Thyroid gland (tissue), 4 donors: ENCODE measurements around the gene GLTP. TPM values are rescaled to one million over a fixed set of nuclear protein-coding genes. Genes with fewer than 3 reads are reported as not detected.

Source experiments
- DNase-seq, 2 donors: peaks; one replicate each; pipeline ENCODE4 v3.0.0-alpha.2; 2019
- H3K27ac ChIP-seq, 3 donors: fragments of 200-600 bp; sonication (generic); 1 replicate in 2 of 3; 2 replicates in 1 of 3; pipeline ENCODE4 v1.5.1; 2016 to 2019; ENCODE audit warnings: mild to moderate bottlenecking in 1 of 3, moderate library complexity in 1 of 3
- H3K27me3 ChIP-seq: fragments of 200-600 bp; sonication (generic); one replicate; pipeline ENCODE4 v1.5.1; 2019
- H3K36me3 ChIP-seq, 2 donors: fragments of 200-600 bp; sonication (generic); one replicate each; pipeline ENCODE4 v1.5.1; 2016 to 2019
- H3K4me1 ChIP-seq, 2 donors: fragments of 200-600 bp; sonication (generic); one replicate each; pipeline ENCODE4 v1.5.1; 2017 to 2019
- H3K4me3 ChIP-seq, 3 donors: fragments of 200-600 bp; sonication (generic); replicated peaks in 1 of 3; 1 replicate in 2 of 3; 2 replicates in 1 of 3; pipeline ENCODE4 v1.5.1; 2016; ENCODE audit warnings: mild to moderate bottlenecking in 1 of 3
- H3K9me3 ChIP-seq: fragments of 200-600 bp; sonication (generic); one replicate; pipeline ENCODE4 v1.5.1; 2017
- POLR2A ChIP-seq, 2 donors: fragments of 450-650 bp; IDR thresholded peaks; one replicate each; pipeline ENCODE4 v1.6.1; 2017; ENCODE audit warnings: antibody characterized with exemption in 2 of 2, mild to moderate bottlenecking in 2 of 2, moderate library complexity in 1 of 2
- WGBS, 2 donors: methylation state at CpG; one replicate each; pipeline ENCODE4 v1.1.5; 2017; 5-methylcytosine and 5-hydroxymethylcytosine counted together
- intact Hi-C: fragments of 100-400 bp; cut with DNase I; formaldehyde crosslinking; loops from one replicate; pipeline ENCODE4 v1.15.1; 2023
- total RNA-seq, 4 donors: library from RNA; depleted of rRNA; stranded (reverse); fragments of >200 nt; gene quantifications; one replicate each; pipeline ENCODE4 v1.2.3, GENCODE V29; 2016
- TF ChIP-seq, protein P1 (sequence below), 6 experiments: fragments of 200-600 bp in 3 of 6; fragments of 450-650 bp in 3 of 6; sonication (generic) in 3 of 6; IDR thresholded peaks; one replicate each; pipeline ENCODE4 v1.5.1; 2016 to 2019; ENCODE audit warnings: antibody characterized with exemption in 6 of 6, mild to moderate bottlenecking in 2 of 6, inconsistent platforms in 1 of 6, moderate library complexity in 1 of 6

Gene GLTP
- total RNA-seq, 4 donors from 2014 or later = 49.9 to 72.0 (median 60.2) TPM

DNA sequence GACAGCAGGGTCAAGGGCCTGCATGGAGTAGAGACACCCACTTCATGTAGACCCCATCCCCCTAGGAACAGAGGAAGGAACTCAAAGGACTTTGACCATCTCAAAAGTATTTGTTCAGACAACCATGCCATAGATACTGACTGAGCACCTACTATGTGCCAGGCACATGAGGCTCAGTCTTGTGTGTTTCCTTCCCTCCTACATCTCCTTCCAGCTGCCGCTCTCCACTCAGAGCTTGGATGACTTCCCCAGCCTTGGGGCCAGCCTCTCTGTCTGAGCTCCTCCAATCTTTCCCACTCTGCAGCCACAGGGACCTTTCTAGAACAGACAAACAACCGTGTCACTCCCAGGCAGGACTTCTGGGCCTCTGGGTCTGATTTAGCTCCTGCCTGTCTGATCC, 49.6 kb downstream of the GLTP start:
- Histone ChIP-seq H3K9me3 (no peaks in the 10 kb centered on the region), H3K27ac (no peak overlapping the region), H3K36me3 (no peaks in the 10 kb centered on the region), H3K4me3 (no peak overlapping the region), H3K4me1 (peaks cover 7 to 8% of the 10 kb centered on the region in 2 donors), H3K27me3 (no peaks in the 10 kb centered on the region)
- no peak for TF ChIP-seq POLR2A (IDR thresholded peaks at IDR 0.05)
- TF ChIP-seq, protein P1, sequence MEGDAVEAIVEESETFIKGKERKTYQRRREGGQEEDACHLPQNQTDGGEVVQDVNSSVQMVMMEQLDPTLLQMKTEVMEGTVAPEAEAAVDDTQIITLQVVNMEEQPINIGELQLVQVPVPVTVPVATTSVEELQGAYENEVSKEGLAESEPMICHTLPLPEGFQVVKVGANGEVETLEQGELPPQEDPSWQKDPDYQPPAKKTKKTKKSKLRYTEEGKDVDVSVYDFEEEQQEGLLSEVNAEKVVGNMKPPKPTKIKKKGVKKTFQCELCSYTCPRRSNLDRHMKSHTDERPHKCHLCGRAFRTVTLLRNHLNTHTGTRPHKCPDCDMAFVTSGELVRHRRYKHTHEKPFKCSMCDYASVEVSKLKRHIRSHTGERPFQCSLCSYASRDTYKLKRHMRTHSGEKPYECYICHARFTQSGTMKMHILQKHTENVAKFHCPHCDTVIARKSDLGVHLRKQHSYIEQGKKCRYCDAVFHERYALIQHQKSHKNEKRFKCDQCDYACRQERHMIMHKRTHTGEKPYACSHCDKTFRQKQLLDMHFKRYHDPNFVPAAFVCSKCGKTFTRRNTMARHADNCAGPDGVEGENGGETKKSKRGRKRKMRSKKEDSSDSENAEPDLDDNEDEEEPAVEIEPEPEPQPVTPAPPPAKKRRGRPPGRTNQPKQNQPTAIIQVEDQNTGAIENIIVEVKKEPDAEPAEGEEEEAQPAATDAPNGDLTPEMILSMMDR (IDR thresholded peaks at IDR 0.05) = no peak
- 55 to 71% methylated on average over 2 of the region's 2 CpGs for WGBS, 2 donors
- intact Hi-C loops = no loop called here
- no peak for DNase-seq

DNA sequence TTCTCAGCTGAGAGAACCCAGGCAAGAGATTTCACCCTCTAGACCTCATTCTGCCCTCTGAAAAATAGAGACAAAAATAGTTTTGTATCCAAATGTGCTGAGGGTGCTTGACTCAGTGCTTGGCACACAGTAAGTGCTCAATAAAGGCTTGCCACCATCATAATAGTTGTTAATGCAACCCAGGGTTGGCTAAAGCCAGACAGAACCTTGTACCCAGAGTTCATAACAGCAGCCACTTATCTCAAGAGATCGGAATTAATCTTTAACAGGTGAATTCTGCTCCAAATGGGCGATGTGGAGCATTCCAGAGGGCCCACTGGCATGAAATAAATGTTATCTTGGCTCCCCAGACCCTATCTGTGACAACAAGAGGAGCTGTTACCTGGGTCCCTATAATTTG, 50.1 kb downstream of the GLTP start:
- no peak overlapping the region for H3K4me3 ChIP-seq
- H3K4me1 ChIP-seq = peaks cover 7 to 8% of the 10 kb centered on the region in 2 donors
- H3K36me3 ChIP-seq = no peaks in the 10 kb centered on the region
- no peaks in the 10 kb centered on the region for H3K9me3 ChIP-seq
- TF ChIP-seq POLR2A (IDR thresholded peaks at IDR 0.05) = no peak
- TF ChIP-seq, protein P1 (IDR thresholded peaks at IDR 0.05) = no peak
- 94 to 100% methylated on average over 2 of the region's 2 CpGs for WGBS, 2 donors
- no peak for DNase-seq
- intact Hi-C loops = no loop called here
- H3K27me3 ChIP-seq = no peaks in the 10 kb centered on the region
- H3K27ac ChIP-seq = no peak overlapping the region

DNA sequence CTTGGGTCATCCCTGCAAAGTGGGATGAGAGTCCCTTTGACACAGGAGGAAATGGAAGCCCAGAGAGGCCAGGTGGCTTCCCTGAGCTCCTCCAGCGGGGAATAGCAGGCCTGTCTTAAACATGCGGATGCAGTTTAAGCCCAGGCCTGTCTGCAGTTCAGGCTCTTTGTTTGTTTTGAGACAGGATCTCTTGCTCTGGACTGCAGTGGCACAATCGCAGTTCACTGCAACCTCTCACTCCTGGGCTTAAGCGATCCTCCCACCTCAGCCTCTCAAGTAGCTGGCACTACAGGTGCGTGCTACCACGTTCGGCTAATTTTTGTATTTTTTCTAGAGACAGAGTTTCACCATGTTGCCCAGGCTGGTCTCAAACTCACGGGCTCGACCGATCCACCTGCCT, 50.7 kb downstream of the GLTP start:
- Histone ChIP-seq H3K27me3 (no peaks in the 10 kb centered on the region), H3K27ac (no peak overlapping the region), H3K4me1 (peaks cover 7 to 8% of the 10 kb centered on the region in 2 donors), H3K36me3 (no peaks in the 10 kb centered on the region), H3K4me3 (no peak overlapping the region), H3K9me3 (no peaks in the 10 kb centered on the region)
- intact Hi-C loops = no loop called here
- TF ChIP-seq, protein P1 (IDR thresholded peaks at IDR 0.05) = no peak
- no peak for TF ChIP-seq POLR2A (IDR thresholded peaks at IDR 0.05)
- DNase-seq = no peak
- 85 to 89% methylated on average over 10 of the region's 10 CpGs for WGBS, 2 donors

DNA sequence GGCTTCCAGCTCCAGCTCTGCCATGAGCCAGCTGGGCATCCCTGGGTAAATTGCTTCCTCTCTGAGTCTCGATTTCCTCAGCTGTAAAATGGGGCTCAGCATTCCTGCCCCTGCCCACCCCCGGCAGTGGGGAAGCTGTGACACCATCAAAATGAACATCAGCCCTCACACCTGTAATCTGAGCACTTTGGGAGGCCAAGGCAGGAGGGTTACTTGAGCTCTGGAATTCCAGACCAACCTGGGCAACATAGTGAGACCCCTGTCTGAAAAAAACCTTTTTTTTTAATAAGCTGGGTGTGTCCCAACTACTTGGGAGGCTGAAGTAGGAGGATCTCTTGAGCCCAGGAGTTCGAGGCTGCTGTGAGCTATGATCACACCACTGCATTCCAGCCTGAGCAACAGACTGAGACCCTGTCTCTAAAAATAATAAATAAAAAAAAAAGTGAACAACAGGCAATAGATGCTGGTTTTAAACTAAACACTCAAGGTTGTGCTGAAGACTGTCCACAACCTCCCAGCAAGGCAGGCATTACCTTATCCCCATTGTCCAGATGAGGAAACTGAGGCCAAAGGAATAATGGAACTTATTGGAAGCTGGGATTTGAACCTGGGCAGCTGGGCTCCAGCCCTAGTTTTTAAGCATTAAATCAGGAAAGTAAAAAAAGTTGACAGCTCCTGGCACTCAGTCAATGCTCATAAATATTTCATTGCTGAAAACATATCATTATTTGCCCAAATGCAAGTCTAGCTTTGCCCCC, 51.4 kb downstream of the GLTP start:
- no peak for DNase-seq
- TF ChIP-seq POLR2A (IDR thresholded peaks at IDR 0.05) = no peak
- TF ChIP-seq, protein P1 (IDR thresholded peaks at IDR 0.05) = no peak
- no peak overlapping the region for H3K4me3 ChIP-seq
- peaks cover 7 to 8% of the 10 kb centered on the region in 2 donors for H3K4me1 ChIP-seq
- no peaks in the 10 kb centered on the region for H3K9me3 ChIP-seq
- H3K27ac ChIP-seq = no peak overlapping the region
- H3K27me3 ChIP-seq = no peaks in the 10 kb centered on the region
- intact Hi-C loops = no loop called here
- no peaks in the 10 kb centered on the region for H3K36me3 ChIP-seq
- WGBS, 2 donors = 68 to 85% methylated on average over 3 of the region's 3 CpGs
